Astrocyte (in vitro differentiated cells and primary cell): ENCODE data around the gene IGFBPL1.

Experiments
- EZH2 ChIP-seq: IDR thresholded peaks from 2 replicates; pipeline ENCODE4 v1.6.1; 2012; ENCODE audit warnings: mild to moderate bottlenecking, low read length, inconsistent platforms; ENCODE audit not compliant: insufficient read depth
- TF ChIP-seq, protein P1 (sequence below): IDR thresholded peaks from 2 replicates; pipeline ENCODE4 v1.5.1; 2011; ENCODE audit warnings: low read depth, mild to moderate bottlenecking, inconsistent platforms, low read length, moderate library complexity; ENCODE audit not compliant: insufficient read depth

DNA sequence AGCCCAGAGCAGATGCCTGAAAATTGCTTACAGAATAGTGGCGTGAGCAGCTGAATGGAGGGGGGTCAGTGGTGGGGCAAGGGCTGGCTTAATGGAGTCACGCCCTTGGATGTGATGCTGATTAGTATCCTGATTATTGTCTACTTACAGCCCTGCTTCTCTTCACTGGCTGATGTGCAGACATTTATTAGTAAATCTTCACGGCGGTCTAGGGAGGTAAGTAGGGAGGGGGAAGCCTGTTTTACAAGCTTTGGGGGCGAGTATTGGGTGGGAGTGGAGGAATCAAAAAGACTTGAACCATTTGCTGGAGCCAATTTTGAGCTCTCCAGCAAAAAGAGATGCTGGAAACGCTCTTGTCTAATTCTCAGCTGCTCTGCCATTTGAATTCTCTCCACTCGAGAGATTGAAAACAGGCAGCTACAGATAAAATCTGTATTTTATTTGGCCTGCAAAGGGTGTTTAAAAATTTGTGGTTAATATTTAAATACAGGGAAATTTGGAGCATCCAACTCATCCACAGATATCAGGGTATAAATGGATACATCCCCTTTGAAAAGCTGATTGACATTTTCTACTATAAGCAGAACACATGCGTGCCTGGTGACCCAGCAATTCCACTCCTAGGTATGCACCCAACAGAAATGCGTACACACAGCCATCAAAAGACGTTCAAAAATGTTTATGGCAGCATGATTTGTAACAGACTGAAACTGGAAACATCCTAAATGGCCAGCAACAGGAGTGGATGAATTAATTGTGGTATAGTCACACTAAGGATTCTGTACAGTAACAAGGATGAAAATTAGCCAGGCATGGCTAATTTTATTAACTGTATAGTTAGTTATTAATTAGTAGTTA lies 51.3 kb downstream of the IGFBPL1 start:
- TF ChIP-seq, protein P1, sequence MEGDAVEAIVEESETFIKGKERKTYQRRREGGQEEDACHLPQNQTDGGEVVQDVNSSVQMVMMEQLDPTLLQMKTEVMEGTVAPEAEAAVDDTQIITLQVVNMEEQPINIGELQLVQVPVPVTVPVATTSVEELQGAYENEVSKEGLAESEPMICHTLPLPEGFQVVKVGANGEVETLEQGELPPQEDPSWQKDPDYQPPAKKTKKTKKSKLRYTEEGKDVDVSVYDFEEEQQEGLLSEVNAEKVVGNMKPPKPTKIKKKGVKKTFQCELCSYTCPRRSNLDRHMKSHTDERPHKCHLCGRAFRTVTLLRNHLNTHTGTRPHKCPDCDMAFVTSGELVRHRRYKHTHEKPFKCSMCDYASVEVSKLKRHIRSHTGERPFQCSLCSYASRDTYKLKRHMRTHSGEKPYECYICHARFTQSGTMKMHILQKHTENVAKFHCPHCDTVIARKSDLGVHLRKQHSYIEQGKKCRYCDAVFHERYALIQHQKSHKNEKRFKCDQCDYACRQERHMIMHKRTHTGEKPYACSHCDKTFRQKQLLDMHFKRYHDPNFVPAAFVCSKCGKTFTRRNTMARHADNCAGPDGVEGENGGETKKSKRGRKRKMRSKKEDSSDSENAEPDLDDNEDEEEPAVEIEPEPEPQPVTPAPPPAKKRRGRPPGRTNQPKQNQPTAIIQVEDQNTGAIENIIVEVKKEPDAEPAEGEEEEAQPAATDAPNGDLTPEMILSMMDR, result no peak
- no peak for TF ChIP-seq EZH2
